Stimulated activated CD8-positive, alpha-beta memory T cell treated with anti-CD3 and anti-CD28 coated beads, Interleukin-7, amount 100 ng/mL, for 4 hours (primary cell): Measurements from ENCODE around the gene HINT2.

Source experiments
- DNase-seq, 2 donors: peaks; one replicate each; pipeline ENCODE4 v3.0.0-alpha.2; 2020; ENCODE audit warnings: low read depth in 2 of 2

The HINT2 gene

DNA sequence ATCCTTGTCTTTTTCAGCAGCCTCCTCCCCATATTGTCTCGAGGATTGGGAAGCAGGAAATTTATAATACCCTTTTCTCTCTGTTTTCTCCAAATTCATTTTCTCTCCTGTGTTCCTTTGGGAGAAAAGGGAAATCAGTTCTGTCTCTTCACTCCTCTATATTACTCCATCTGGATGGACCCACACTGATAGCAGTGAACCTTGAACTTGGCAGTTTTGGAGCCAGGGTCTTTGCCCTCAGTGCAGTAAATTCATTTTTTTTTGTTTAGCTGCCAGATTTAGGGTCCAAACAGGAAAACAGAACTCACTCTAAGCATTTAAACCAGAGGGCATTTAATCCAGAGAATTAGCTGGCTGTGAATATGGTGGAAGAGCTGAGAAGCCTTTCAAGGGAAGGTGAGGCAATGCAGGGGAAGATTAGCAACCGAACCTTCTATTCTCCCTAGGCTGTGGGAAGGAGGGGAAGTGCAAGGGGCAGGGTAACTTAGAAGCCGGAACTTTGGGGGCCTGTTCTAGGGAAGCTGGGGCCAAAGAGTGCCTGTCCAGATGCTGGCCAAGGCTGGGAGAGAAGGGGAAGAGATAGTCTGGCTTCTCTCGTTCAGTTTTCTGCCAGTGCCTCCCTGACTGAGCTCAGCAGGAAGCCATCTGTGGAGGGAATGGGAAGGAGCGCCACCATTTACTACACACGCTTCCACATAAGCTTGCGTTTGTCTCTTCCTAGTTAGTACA is 39.8 kb downstream of the HINT2 start:
- DNase-seq: no peak

DNA sequence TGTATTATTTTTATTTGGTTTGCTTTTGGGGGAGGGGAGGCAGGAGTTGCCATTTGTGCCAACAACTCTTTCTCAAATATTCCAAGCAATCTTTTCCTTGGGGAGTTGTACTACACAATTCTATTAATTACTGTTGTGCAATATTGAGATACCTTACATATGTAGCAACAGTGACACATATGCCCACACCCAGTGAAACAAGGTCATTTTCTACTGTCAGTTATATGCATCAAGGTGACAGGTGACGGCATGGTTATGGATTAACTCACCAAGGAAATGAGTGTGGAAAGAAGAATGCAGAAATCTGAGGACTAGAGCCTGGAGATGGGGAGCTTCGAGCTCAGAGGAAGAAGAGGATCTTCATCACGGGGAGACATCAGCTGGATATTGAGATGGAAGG is 42.9 kb downstream of the HINT2 start:
- DNase-seq: no peak

DNA sequence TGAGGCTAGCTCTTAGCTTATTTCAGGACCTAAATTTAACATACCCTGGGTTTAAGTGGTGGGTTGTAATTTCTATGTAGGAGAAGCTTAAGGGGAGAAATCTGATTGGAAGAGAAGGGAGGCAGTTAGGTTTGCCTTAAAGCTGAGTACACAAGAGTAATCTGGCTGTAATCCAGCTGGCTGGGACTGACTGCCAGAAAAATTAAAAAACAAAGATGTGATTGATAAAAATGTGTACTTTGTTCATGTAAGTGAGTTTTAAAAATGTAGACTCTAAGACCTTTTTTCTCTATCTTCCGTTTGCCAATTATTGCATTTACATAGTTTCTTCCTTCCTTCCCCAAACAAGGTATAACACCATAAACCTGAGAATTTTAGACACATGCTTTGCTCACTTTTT is 43.3 kb downstream of the HINT2 start:
- no peak for DNase-seq

DNA sequence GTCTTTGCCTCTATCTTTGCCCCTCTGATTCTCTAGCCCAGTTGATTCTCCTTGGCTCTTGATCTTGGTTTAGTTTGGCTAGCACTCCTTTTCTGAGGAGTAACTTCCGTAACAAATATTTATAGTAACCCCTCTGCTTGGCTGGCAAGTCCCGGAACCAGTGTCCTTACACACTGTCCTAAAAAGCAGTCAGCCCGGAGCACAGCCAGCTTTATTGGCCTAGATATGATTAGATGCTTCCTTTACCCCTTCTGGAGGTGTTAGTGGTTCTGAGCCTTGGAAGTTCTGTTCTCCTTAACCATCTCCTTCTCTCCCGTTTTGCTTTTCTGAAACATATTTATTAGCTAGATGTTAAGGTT is 43.8 kb downstream of the HINT2 start:
- DNase-seq: no peak

DNA sequence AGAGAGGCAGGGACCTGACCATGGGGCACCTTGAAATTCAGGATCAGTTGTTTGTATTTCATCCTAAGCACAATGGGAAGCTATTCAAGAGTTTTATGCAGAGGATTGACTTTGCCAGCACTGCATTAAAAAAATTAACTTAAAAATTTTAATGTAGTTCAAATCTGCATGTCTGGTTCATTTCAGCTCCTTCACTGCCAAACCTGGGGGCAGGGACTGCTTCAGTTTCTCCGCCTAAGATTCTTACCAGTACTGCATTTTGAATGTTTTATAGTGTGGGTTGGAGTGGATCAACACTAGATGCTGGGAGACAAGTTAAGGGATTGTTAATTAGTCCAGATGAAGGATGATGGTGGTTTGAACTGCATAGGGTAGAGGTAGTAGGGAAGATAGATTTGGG is 45.1 kb downstream of the HINT2 start:
- no peak for DNase-seq

DNA sequence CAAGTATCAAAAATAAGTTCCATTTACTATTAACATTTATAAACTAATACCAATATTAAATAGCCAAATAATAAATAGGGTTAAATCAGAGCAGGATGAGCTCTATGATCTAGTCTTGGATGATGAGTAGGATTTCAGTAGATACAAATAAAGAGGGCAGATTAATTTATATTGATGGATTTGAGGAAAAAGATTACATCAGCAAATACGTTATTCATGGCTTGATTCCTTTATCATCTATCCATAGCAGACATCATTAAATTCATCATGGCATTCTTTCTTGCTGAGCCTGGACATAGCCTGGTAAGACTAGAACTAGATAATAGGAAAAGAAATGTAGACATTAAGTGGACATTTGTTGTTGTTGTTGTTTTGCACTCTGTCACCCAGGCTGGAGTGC is 47.4 kb downstream of the HINT2 start:
- DNase-seq: no peak

DNA sequence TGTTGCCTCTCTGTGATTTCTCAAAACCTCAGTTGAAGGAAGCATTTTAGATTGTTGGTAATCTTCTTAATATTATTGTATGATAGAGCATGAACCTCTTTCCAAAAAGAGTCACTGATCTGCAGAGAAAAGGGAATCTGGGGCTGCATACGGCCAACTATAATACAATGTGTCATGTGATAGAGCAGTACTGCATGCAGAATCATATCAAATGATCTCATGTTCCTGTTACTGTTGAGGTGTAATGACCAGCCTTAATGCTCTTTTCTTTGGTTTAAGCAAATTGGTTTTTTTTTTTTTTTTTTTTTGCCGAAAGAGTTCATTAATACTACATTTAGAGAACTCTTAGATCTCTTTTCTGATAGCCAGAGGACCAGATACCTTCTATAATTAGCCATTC is 47.8 kb downstream of the HINT2 start:
- DNase-seq: no peak

DNA sequence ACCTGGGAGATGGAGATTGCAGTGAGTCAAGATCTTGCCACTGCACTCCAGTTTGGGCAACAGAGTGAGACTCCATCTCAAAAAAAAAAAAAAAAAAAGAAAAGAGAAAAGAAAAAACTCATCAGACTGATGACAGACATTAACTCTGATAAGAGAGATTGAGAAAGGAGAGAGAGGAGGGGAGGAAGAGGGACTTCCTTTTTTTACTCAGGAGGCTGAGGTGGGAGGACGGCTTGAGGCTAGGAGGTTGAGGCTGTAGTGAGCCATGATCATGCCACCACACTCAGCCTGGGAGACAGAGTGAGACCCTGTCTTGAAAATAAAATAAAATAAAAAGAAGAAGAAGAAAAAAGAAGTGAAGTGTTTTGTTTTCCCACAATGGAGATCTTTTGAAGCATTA is 51.0 kb downstream of the HINT2 start:
- DNase-seq: no peak

DNA sequence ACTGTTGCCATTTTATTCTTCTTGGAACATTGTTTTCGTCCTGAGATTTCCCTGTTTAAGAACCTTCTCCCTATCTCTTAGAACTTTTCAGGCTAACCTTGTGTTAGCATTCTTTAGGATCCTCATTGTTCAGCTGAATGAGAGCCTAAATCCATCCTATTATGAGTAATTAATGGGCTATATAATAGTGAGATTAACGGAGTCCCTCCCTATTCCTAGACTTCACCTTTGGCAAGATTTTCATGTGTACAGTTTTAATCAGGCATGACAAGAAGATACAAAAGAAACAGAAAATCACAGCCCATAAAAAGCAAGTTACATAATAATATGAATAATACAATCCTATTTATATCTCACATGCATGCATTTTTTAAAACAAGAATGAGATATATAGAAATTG is 51.7 kb downstream of the HINT2 start:
- DNase-seq: no peak
